Measurements from ENCODE around the gene CCDC43. TPM values are rescaled to one million over a fixed set of nuclear protein-coding genes. Genes with fewer than 3 reads are reported as not detected.

The CCDC43 gene
- total RNA-seq, 4 donors from 2014 or later, result 11.2 to 13.3 (median 12.2) TPM

DNA sequence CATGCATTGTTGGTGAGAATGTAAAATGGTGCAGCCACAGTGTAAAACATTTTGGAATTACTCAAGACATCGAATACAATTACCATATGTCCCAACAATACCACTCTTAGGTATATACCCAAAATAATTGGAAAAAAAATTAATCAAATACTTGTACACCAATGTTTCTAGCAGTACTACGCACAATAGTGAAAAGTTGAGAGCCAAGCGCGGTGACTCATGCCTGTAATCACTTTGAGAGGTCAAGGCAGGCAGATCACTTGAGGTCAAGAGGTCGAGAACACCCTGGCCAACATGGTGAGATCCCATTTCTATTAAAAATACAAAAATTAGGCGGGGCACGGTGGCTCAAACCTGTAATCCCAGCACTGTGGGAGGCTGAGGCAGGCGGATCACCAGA is 36.8 kb downstream of the CCDC43 start:
- Histone ChIP-seq H3K4me3 (no peak overlapping the region), H3K27me3 (peaks cover 74% of the 10 kb centered on the region), H3K4me1 (peaks cover 13% of the 10 kb centered on the region), H3K27ac (no peak overlapping the region), H3K9me3 (no peaks in the 10 kb centered on the region), H3K36me3 (no peaks in the 10 kb centered on the region)
- WGBS, result 92% methylated on average over 8 of the region's 8 CpGs
- TF ChIP-seq EP300 (IDR thresholded peaks at IDR 0.05) (no peak), POLR2AphosphoS5 (IDR thresholded peaks at IDR 0.05) (no peak), POLR2A (IDR thresholded peaks at IDR 0.05) (no peak)
- TF ChIP-seq, protein P1, sequence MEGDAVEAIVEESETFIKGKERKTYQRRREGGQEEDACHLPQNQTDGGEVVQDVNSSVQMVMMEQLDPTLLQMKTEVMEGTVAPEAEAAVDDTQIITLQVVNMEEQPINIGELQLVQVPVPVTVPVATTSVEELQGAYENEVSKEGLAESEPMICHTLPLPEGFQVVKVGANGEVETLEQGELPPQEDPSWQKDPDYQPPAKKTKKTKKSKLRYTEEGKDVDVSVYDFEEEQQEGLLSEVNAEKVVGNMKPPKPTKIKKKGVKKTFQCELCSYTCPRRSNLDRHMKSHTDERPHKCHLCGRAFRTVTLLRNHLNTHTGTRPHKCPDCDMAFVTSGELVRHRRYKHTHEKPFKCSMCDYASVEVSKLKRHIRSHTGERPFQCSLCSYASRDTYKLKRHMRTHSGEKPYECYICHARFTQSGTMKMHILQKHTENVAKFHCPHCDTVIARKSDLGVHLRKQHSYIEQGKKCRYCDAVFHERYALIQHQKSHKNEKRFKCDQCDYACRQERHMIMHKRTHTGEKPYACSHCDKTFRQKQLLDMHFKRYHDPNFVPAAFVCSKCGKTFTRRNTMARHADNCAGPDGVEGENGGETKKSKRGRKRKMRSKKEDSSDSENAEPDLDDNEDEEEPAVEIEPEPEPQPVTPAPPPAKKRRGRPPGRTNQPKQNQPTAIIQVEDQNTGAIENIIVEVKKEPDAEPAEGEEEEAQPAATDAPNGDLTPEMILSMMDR (IDR thresholded peaks at IDR 0.05), result no peak
- DNase-seq (ENCODE audit: low spot score in 2 of 2), result no peak

DNA sequence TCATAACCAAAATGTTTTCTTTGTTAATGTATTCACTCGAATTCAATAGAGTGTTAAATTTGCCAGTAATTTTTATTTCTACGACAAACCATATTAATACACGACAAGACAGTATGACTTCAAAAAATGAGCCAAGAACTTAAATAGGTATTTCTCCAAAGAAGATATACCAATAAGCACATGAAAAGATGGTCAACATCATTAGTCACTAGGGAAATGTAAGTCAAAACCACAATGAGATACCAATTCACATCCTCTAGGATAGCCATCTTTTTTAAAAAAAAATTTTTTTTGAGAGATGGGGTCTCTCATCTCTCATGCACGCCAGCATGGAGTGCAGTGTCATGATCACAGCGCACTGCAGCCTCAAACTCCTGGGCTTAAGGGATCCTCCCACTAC is 38.3 kb downstream of the CCDC43 start:
- H3K9me3 ChIP-seq, result no peaks in the 10 kb centered on the region
- H3K4me3 ChIP-seq, result no peak overlapping the region
- TF ChIP-seq POLR2AphosphoS5 (IDR thresholded peaks at IDR 0.05), result no peak
- no peak for TF ChIP-seq EP300 (IDR thresholded peaks at IDR 0.05)
- TF ChIP-seq, protein P1 (IDR thresholded peaks at IDR 0.05), result no peak
- TF ChIP-seq POLR2A (IDR thresholded peaks at IDR 0.05), result no peak
- WGBS, result 83% methylated on average over 5 of the region's 5 CpGs
- H3K36me3 ChIP-seq, result no peaks in the 10 kb centered on the region
- peaks cover 59% of the 10 kb centered on the region for H3K27me3 ChIP-seq
- H3K4me1 ChIP-seq, result peaks cover 4% of the 10 kb centered on the region
- H3K27ac ChIP-seq, result no peak overlapping the region
- no peak for DNase-seq (ENCODE audit: low spot score in 2 of 2)

DNA sequence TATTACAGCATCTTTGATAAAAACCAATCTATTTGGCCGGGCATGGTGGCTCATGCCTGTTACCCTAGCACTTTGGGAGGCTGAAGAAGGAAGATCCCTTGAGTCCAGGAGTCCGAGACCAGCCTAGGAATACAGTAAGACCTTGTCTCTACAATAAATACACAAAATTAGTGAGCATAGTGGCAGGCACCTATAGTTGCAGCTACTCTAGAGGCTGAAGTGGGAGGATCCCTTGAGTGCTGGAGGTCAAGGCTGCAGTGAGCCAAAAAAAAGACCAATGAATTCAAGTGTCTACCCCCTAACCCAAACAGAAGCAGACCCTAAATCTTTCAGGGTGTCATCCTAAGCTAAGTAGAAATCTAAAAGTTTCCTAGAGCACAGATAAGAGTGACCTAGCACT is 40.6 kb downstream of the CCDC43 start:
- H3K9me3 ChIP-seq, result no peaks in the 10 kb centered on the region
- H3K36me3 ChIP-seq, result no peaks in the 10 kb centered on the region
- H3K4me1 ChIP-seq, result no peaks in the 10 kb centered on the region
- no peak for TF ChIP-seq POLR2A (IDR thresholded peaks at IDR 0.05)
- TF ChIP-seq EP300 (IDR thresholded peaks at IDR 0.05), result no peak
- no peak for TF ChIP-seq POLR2AphosphoS5 (IDR thresholded peaks at IDR 0.05)
- TF ChIP-seq, protein P1 (IDR thresholded peaks at IDR 0.05), result no peak
- DNase-seq (ENCODE audit: low spot score in 2 of 2), result no peak
- WGBS, result 94% methylated on average over 2 of the region's 2 CpGs
- no peak overlapping the region for H3K4me3 ChIP-seq
- H3K27ac ChIP-seq, result no peak overlapping the region
- peaks cover 45% of the 10 kb centered on the region for H3K27me3 ChIP-seq

DNA sequence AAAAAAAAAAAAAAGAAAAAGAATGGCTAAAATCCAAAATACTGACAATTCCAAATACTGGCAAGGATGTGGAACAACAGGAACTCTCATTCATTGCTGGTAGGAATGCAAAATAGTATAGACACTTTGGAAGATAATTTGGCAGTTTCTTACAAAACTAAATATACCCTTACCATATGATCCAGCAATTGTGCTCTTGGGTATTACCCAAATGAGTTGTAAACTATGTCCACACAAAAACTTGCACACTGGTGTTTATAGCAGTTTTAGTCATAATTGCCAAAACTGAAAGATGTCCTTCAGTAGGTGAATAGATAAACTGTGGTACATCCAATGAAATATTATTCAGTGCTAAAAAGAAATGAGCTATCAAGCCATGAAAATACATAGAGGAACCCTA is 41.8 kb downstream of the CCDC43 start:
- H3K4me3 ChIP-seq, result no peak overlapping the region
- no peak for DNase-seq (ENCODE audit: low spot score in 2 of 2)
- H3K36me3 ChIP-seq, result no peaks in the 10 kb centered on the region
- H3K27me3 ChIP-seq, result peaks cover 33% of the 10 kb centered on the region
- no peaks in the 10 kb centered on the region for H3K9me3 ChIP-seq
- TF ChIP-seq POLR2A (IDR thresholded peaks at IDR 0.05) (no peak), EP300 (IDR thresholded peaks at IDR 0.05) (no peak), POLR2AphosphoS5 (IDR thresholded peaks at IDR 0.05) (no peak)
- TF ChIP-seq, protein P1 (IDR thresholded peaks at IDR 0.05), result no peak
- no peak overlapping the region for H3K27ac ChIP-seq
- no peaks in the 10 kb centered on the region for H3K4me1 ChIP-seq

DNA sequence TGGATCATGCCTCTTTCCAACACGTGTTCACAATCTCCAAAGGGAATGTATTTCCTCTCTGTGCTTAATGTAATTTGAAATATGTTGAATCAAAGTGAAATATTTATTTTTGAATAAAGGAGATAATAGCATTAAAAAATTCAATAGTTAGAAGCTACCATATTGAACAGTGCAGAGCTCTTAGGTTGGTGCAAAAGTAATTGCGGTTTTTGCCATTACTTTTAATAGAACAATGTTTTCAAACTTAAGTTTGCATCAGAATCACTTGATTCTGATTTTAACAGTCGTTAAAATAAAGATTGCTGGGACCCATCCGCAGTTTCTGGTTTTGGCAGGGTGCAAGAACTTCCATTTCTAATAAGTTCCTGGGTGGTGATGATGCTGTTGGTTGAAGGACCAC is 43.3 kb downstream of the CCDC43 start:
- Histone ChIP-seq H3K4me1 (no peaks in the 10 kb centered on the region), H3K4me3 (no peak overlapping the region), H3K27ac (no peak overlapping the region), H3K9me3 (no peaks in the 10 kb centered on the region), H3K36me3 (no peaks in the 10 kb centered on the region), H3K27me3 (peaks cover 26% of the 10 kb centered on the region)
- TF ChIP-seq POLR2A (IDR thresholded peaks at IDR 0.05), result no peak
- no peak for TF ChIP-seq EP300 (IDR thresholded peaks at IDR 0.05)
- DNase-seq (ENCODE audit: low spot score in 2 of 2), result no peak
- WGBS, result 84% methylated on average over 4 of the region's 4 CpGs

DNA sequence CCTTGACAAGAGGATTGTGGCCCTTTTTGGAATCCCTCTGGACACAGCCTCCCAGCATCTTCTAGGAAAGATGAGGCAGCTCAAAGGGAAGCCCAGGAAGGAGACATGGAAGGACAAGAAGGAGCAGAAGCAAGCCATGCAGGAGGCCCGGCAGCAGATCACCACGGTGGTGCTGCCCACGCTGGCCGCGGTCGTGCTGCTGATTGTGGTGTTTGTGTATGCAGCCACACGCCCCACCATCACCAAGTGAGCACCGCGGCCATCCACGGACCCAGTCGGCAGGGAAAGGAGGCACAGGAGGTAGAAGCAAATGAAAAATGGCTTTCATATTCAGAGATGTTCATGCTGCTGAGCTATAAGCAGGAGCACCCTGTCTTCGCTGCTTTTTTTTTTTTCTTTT is 44.2 kb downstream of the CCDC43 start:
- 87% methylated on average over 12 of the region's 12 CpGs for WGBS
- no peak overlapping the region for H3K27ac ChIP-seq
- no peak for DNase-seq (ENCODE audit: low spot score in 2 of 2)
- H3K27me3 ChIP-seq, result peaks cover 20% of the 10 kb centered on the region
- no peak for TF ChIP-seq POLR2AphosphoS5 (IDR thresholded peaks at IDR 0.05)
- TF ChIP-seq EP300 (IDR thresholded peaks at IDR 0.05), result no peak
- TF ChIP-seq, protein P1 (IDR thresholded peaks at IDR 0.05), result no peak
- no peak for TF ChIP-seq POLR2A (IDR thresholded peaks at IDR 0.05)
- no peaks in the 10 kb centered on the region for H3K36me3 ChIP-seq
- no peak overlapping the region for H3K4me3 ChIP-seq
- no peaks in the 10 kb centered on the region for H3K9me3 ChIP-seq
- no peaks in the 10 kb centered on the region for H3K4me1 ChIP-seq

Data from suprapubic skin (tissue), 4 donors.